Peyer's patch (tissue), 4 donors: Measurements from ENCODE around the gene CYBA.

Experiments used
- POLR2A ChIP-seq, 2 donors: fragments of 450-650 bp; IDR thresholded peaks; one replicate each; pipeline ENCODE4 v1.5.1; 2017; ENCODE audit warnings: antibody characterized with exemption in 2 of 2, mild to moderate bottlenecking in 2 of 2, moderate library complexity in 2 of 2
- TF ChIP-seq, protein P1 (sequence below), 6 experiments: fragments of 450-650 bp in 4 of 6; fragments of 200-600 bp in 2 of 6; sonication (generic) in 1 of 6; IDR thresholded peaks; one replicate each; pipeline ENCODE4 v1.5.1; 2017 to 2019; ENCODE audit warnings: antibody characterized with exemption in 6 of 6, mild to moderate bottlenecking in 3 of 6, moderate library complexity in 1 of 6

DNA sequence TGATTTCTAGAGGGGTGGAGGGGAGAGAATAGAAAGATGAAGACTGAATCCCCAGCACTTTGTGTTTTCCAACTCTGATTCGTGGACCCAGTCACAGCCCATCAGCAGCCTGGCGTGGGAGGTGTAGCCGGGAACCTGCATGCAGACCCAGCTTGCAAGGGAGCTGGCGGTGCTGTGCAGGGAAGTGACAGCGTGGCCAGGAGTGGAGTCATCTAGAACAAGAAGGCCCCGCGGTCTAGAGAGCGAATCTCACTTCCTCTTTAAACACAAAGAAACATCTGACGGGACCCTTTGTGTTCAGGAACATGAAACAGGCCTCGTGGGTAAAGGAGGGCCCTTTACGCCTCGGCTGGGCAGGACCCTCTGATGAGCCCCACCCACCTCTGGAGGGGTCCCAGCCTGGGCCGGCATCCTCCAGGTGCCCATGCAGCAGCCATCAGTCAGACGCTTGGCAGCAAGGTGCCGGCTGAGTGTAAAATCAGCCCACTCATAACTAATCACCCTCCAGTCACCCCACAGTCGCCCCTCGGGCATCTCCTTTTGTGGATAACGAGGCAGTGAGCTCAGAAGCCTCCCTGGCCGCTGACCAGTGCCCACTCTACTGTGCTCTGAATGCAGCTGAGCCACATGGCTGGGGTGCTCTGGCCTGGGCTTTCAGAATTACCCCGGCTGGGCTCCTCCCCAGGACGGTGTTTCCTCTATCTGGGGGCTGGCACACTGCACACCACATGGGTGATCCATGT lies 31.0 kb upstream of the CYBA start:
- TF ChIP-seq, protein P1, sequence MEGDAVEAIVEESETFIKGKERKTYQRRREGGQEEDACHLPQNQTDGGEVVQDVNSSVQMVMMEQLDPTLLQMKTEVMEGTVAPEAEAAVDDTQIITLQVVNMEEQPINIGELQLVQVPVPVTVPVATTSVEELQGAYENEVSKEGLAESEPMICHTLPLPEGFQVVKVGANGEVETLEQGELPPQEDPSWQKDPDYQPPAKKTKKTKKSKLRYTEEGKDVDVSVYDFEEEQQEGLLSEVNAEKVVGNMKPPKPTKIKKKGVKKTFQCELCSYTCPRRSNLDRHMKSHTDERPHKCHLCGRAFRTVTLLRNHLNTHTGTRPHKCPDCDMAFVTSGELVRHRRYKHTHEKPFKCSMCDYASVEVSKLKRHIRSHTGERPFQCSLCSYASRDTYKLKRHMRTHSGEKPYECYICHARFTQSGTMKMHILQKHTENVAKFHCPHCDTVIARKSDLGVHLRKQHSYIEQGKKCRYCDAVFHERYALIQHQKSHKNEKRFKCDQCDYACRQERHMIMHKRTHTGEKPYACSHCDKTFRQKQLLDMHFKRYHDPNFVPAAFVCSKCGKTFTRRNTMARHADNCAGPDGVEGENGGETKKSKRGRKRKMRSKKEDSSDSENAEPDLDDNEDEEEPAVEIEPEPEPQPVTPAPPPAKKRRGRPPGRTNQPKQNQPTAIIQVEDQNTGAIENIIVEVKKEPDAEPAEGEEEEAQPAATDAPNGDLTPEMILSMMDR (IDR thresholded peaks at IDR 0.05): no peak
- peak in 1 of 2 donors; percentile 19 for TF ChIP-seq POLR2A (IDR thresholded peaks at IDR 0.05)
